Gastrocnemius medialis (tissue), 4 donors: ENCODE data around the gene C1orf198. TPM values are rescaled to one million over a fixed set of nuclear protein-coding genes. Genes with fewer than 3 reads are reported as not detected.
A peak's percentile ranks its signal among the peaks of the same experiment; 100 is the strongest.

Experiments
- ATAC-seq, 2 donors: fragments of 150-250 bp; one replicate each; pipeline ENCODE4 v1.9.1; 2016
- DNase-seq, 2 donors: peaks; one replicate each; pipeline ENCODE4 v3.0.0-alpha.2; 2019
- H3K27ac ChIP-seq, 4 donors: fragments of 200-600 bp; sonication (generic); 1 replicate in 1 of 4; 2 replicates in 3 of 4; pipeline ENCODE4 v1.5.1; 2016 to 2018; ENCODE audit warnings: mild to moderate bottlenecking in 2 of 4, moderate library complexity in 1 of 4
- H3K27me3 ChIP-seq, 3 donors: fragments of 200-600 bp; sonication (generic) in 2 of 3; 1 replicate in 1 of 3; 2 replicates in 2 of 3; pipeline versions ENCODE4 v1.5.1 to v1.6.0; 2016 to 2019; ENCODE audit warnings: mild to moderate bottlenecking in 1 of 3, moderate library complexity in 1 of 3
- H3K36me3 ChIP-seq, 2 donors: fragments of 200-600 bp; sonication (generic) in 1 of 2; one replicate each; pipeline ENCODE4 v1.5.1; 2017 to 2018
- H3K4me1 ChIP-seq, 2 donors: fragments of 200-600 bp; sonication (generic) in 1 of 2; one replicate each; pipeline ENCODE4 v1.5.1; 2016 to 2017; ENCODE audit warnings: mild to moderate bottlenecking in 2 of 2
- H3K4me3 ChIP-seq, 4 donors: fragments of 200-600 bp; sonication (generic) in 3 of 4; 1 replicate in 1 of 4; 2 replicates in 3 of 4; pipeline ENCODE4 v1.5.1; 2016 to 2019; ENCODE audit warnings: mild to moderate bottlenecking in 2 of 4
- H3K9me3 ChIP-seq, 3 donors: fragments of 200-600 bp; sonication (generic) in 2 of 3; 1 replicate in 1 of 3; 2 replicates in 2 of 3; pipeline ENCODE4 v1.5.1; 2016 to 2019
- CTCF ChIP-seq, 5 experiments: fragments of 450-650 bp in 3 of 5; fragments of 200-600 bp in 2 of 5; sonication (generic) in 2 of 5; IDR thresholded peaks in 4 of 5; conservative IDR thresholded peaks in 1 of 5; 1 replicate in 4 of 5; 2 replicates in 1 of 5; pipeline ENCODE4 v1.5.1; 2016 to 2019; ENCODE audit warnings: antibody characterized with exemption in 5 of 5, mild to moderate bottlenecking in 3 of 5, moderate library complexity in 3 of 5
- POLR2A ChIP-seq, 2 donors: fragments of 450-650 bp; IDR thresholded peaks; one replicate each; pipeline ENCODE4 v1.6.1; 2017; ENCODE audit warnings: antibody characterized with exemption in 2 of 2, mild to moderate bottlenecking in 2 of 2, moderate library complexity in 2 of 2
- in situ Hi-C, 4 donors: fragments of 200-750 bp; cut with MboI; loops; one replicate each; pipeline versions ENCODE4 v1.15.0 to v1.8.0; 2017; ENCODE audit warnings: low sequenced_read_pairs in 4 of 4
- intact Hi-C: fragments of 100-400 bp; cut with DNase I; formaldehyde crosslinking; loops from one replicate; pipeline ENCODE4 v1.15.1; 2023; ENCODE audit warnings: low total_unique reads
- total RNA-seq, 4 donors: library from RNA; depleted of rRNA; stranded (reverse); fragments of >200 nt; gene quantifications; one replicate each; pipeline versions ENCODE4 v1.1.0 to v1.2.3, GENCODE V29; 2016

C1orf198 gene
- total RNA-seq, 4 donors from 2014 or later, result 281 to 590 (median 339) TPM

- DNase-seq (peak; percentile 82 to 91), ATAC-seq (peak; percentile 93 to 95)
- H3K36me3 ChIP-seq, result no peaks in the 10 kb centered on the region
- peaks cover 26 to 41% of the 10 kb centered on the region in 2 donors for H3K4me1 ChIP-seq
- in situ Hi-C loops, result loop anchor here in 1 of 4 donors (10.0 to 25.0 kb wide), 2 partner anchors 108 to 405 kb away; no protein-coding TSS in a partner anchor
- TF ChIP-seq POLR2A (IDR thresholded peaks at IDR 0.05) (peak in 1 of 2 donors; percentile 14), CTCF (IDR thresholded peaks at IDR 0.05 in 4 of 5, conservative IDR thresholded peaks at IDR 0.05 in 1 of 5) (no peak)
- no peaks in the 10 kb centered on the region for H3K27me3 ChIP-seq
- no peaks in the 10 kb centered on the region for H3K9me3 ChIP-seq
- intact Hi-C loops, result loop anchor here (1.0 to 2.0 kb wide), 2 partner anchors 17 to 58 kb away; no protein-coding TSS in a partner anchor
- peak overlapping the region; percentile 75 to 84 (median 80) for H3K27ac ChIP-seq
- H3K4me3 ChIP-seq, result no peak overlapping the region
These were observed 61.3 kb downstream of the C1orf198 start for GRCh38 chr1:230807029-230807428.

GRCh38 chr1:230806552-230806951 is 61.8 kb downstream of the C1orf198 start:
- Histone ChIP-seq H3K27me3 (no peaks in the 10 kb centered on the region), H3K4me3 (no peak overlapping the region), H3K36me3 (no peaks in the 10 kb centered on the region), H3K27ac (peak overlapping the region; percentile 75 to 84 (median 80)), H3K4me1 (peaks cover 26 to 41% of the 10 kb centered on the region in 2 donors), H3K9me3 (no peaks in the 10 kb centered on the region)
- in situ Hi-C loops, result loop anchor here in 1 of 4 donors (10.0 to 25.0 kb wide), 2 partner anchors 108 to 406 kb away; no protein-coding TSS in a partner anchor
- intact Hi-C loops, result loop anchor here (2.0 kb wide), 1 partner anchor 58 kb away; no protein-coding TSS in a partner anchor
- DNase-seq (no peak), ATAC-seq (no peak)
- no peak for TF ChIP-seq CTCF (IDR thresholded peaks at IDR 0.05 in 4 of 5, conservative IDR thresholded peaks at IDR 0.05 in 1 of 5)
- TF ChIP-seq POLR2A (IDR thresholded peaks at IDR 0.05), result no peak

GRCh38 chr1:230804396-230804795 is 63.9 kb downstream of the C1orf198 start:
- DNase-seq (no peak), ATAC-seq (no peak)
- Histone ChIP-seq H3K4me3 (no peak overlapping the region), H3K27me3 (no peaks in the 10 kb centered on the region), H3K36me3 (no peaks in the 10 kb centered on the region), H3K4me1 (peaks cover 25 to 34% of the 10 kb centered on the region in 2 donors), H3K9me3 (no peaks in the 10 kb centered on the region), H3K27ac (no peak overlapping the region)
- intact Hi-C loops, result no loop called here
- in situ Hi-C loops, result loop anchor here in 2 of 4 donors (5.0 to 25.0 kb wide), 3 partner anchors 108 to 408 kb away; no protein-coding TSS in a partner anchor
- TF ChIP-seq POLR2A (IDR thresholded peaks at IDR 0.05) (no peak), CTCF (IDR thresholded peaks at IDR 0.05 in 4 of 5, conservative IDR thresholded peaks at IDR 0.05 in 1 of 5) (no peak)

- DNase-seq (no peak), ATAC-seq (no peak)
- in situ Hi-C loops, result loop anchor here in 2 of 4 donors (5.0 to 25.0 kb wide), 3 partner anchors 111 to 411 kb away; no protein-coding TSS in a partner anchor
- no peak overlapping the region for H3K27ac ChIP-seq
- peaks cover 0 to 2% of the 10 kb centered on the region in 2 donors for H3K4me1 ChIP-seq
- no peaks in the 10 kb centered on the region for H3K36me3 ChIP-seq
- no peaks in the 10 kb centered on the region for H3K27me3 ChIP-seq
- TF ChIP-seq POLR2A (IDR thresholded peaks at IDR 0.05) (no peak), CTCF (IDR thresholded peaks at IDR 0.05 in 4 of 5, conservative IDR thresholded peaks at IDR 0.05 in 1 of 5) (no peak)
- H3K4me3 ChIP-seq, result no peak overlapping the region
- intact Hi-C loops, result no loop called here
- H3K9me3 ChIP-seq, result no peaks in the 10 kb centered on the region
These were observed 67.2 kb downstream of the C1orf198 start for GRCh38 chr1:230800891-230801840.
